Body of pancreas (tissue), 4 donors: ENCODE results near the gene LHFPL3.

Source experiments
- CTCF ChIP-seq, 7 experiments: fragments of 450-650 bp in 4 of 7; fragments of 200-600 bp in 3 of 7; sonication (generic) in 3 of 7; IDR thresholded peaks; one replicate each; pipeline ENCODE4 v1.5.1; 2016 to 2019; ENCODE audit warnings: antibody characterized with exemption in 7 of 7
- POLR2A ChIP-seq, 3 donors: fragments of 450-650 bp; IDR thresholded peaks; one replicate each; pipeline ENCODE4 v1.6.1; 2016; ENCODE audit warnings: antibody characterized with exemption in 3 of 3, mild to moderate bottlenecking in 2 of 3

- TF ChIP-seq CTCF (IDR thresholded peaks at IDR 0.05) (no peak), POLR2A (IDR thresholded peaks at IDR 0.05) (no peak)
Measured at GRCh38 chr7:104898434-104898833, 570.0 kb downstream of the LHFPL3 start.
